WI38 (cell line): Measurements from ENCODE around the gene LINC00305.

Experiments used
- H3K4me3 ChIP-seq: 2 replicates; pipeline ENCODE4 v1.5.1; 2011; ENCODE audit warnings: low read depth, mild to moderate bottlenecking, control low read depth, low read length
- CTCF ChIP-seq: IDR thresholded peaks from 2 replicates; pipeline ENCODE4 v1.5.1; 2012; ENCODE audit warnings: low read depth, mild to moderate bottlenecking, control low read depth, low read length

Gene LINC00305

GRCh38 chr18:64100116-64100922 lies 48.6 kb downstream of the LINC00305 start:
- no peak overlapping the region for H3K4me3 ChIP-seq
- no peak for TF ChIP-seq CTCF

GRCh38 chr18:64099244-64099643 lies 49.6 kb downstream of the LINC00305 start:
- no peak for TF ChIP-seq CTCF
- no peak overlapping the region for H3K4me3 ChIP-seq

- TF ChIP-seq CTCF = no peak
- no peak overlapping the region for H3K4me3 ChIP-seq
Observed at GRCh38 chr18:64097497-64097896, 51.4 kb downstream of the LINC00305 start.

- TF ChIP-seq CTCF = no peak
- no peak overlapping the region for H3K4me3 ChIP-seq
Observed at GRCh38 chr18:64095056-64095455, 53.8 kb downstream of the LINC00305 start.

GRCh38 chr18:64094210-64094609 lies 54.7 kb downstream of the LINC00305 start:
- no peak for TF ChIP-seq CTCF
- no peak overlapping the region for H3K4me3 ChIP-seq

GRCh38 chr18:64091526-64091925 lies 57.4 kb downstream of the LINC00305 start:
- no peak for TF ChIP-seq CTCF
- no peak overlapping the region for H3K4me3 ChIP-seq

- H3K4me3 ChIP-seq = no peak overlapping the region
- no peak for TF ChIP-seq CTCF
Observed at GRCh38 chr18:64090876-64091275, 58.0 kb downstream of the LINC00305 start.
